B cell (primary cell): Measurements from ENCODE around the gene SLC7A7. TPM values are rescaled to one million over a fixed set of nuclear protein-coding genes. Genes with fewer than 3 reads are reported as not detected.

ENCODE experiments used
- ATAC-seq: fragments of 200-7000 bp; cut with Tn5 transposase; one replicate; pipeline ENCODE4 v1.10.0; 2021; ENCODE audit warnings: low read depth, mild to moderate bottlenecking, moderate number of reproducible peaks, moderate library complexity
- CTCF ChIA-PET: fragments of 350-600 bp; sonication (Branson Sonifier 250); formaldehyde crosslinking; loops from one replicate; lab custom pipeline; 2021; ENCODE audit warnings: antibody characterized with exemption, inconsistent platforms; lab: Charles Lee
- POLR2A ChIA-PET: fragments of 350-600 bp; sonication (Branson Sonifier 250); formaldehyde crosslinking; loops from one replicate; lab custom pipeline; 2021; ENCODE audit warnings: antibody characterized with exemption; lab: Charles Lee
- DNase-seq: peaks from one replicate; pipeline ENCODE4 v3.0.0; 2013
- H2AFZ ChIP-seq: 2 replicates; pipeline ENCODE4 v1.6.1; 2012; ENCODE audit warnings: mild to moderate bottlenecking, low read depth, low read length; ENCODE audit not compliant: insufficient read depth, poor library complexity, severe bottlenecking
- H3K27ac ChIP-seq, 2 donors: 1 replicate in 1 of 2; 2 replicates in 1 of 2; pipeline ENCODE4 v1.5.1; 2012 to 2013; ENCODE audit warnings: low read length in 2 of 2, mild to moderate bottlenecking in 2 of 2, moderate library complexity in 1 of 2
- H3K27me3 ChIP-seq, 4 experiments: fragments of 200-600 bp in 1 of 4; sonication (generic) in 1 of 4; replicated peaks in 1 of 4; 1 replicate in 2 of 4; 2 replicates in 2 of 4; pipeline versions ENCODE4 v1.6.1 to v1.7.0; 2013 to 2016; ENCODE audit warnings: low read length in 3 of 4, mild to moderate bottlenecking in 2 of 4, mixed read lengths in 1 of 4, moderate library complexity in 1 of 4; ENCODE audit not compliant: insufficient read depth in 4 of 4, control insufficient read depth in 3 of 4; ENCODE audit errors: control extremely low read depth in 1 of 4
- H3K36me3 ChIP-seq, 2 experiments: replicated peaks in 1 of 2; 1 replicate in 1 of 2; 2 replicates in 1 of 2; pipeline versions ENCODE4 v1.6.1 to v1.7.1; 2013; ENCODE audit warnings: low read length in 1 of 2; ENCODE audit not compliant: insufficient read depth in 2 of 2, control insufficient read depth in 1 of 2; ENCODE audit errors: control extremely low read depth in 1 of 2, extremely low read depth in 1 of 2
- H3K4me1 ChIP-seq, 2 donors: fragments of 200-600 bp in 1 of 2; sonication (generic) in 1 of 2; 1 replicate in 1 of 2; 2 replicates in 1 of 2; pipeline versions ENCODE4 v1.5.1 to v1.6.1; 2013 to 2017; ENCODE audit warnings: low read length in 2 of 2; ENCODE audit not compliant: control insufficient read depth in 2 of 2, insufficient read depth in 2 of 2
- H3K4me2 ChIP-seq: replicated peaks from 2 replicates; pipeline ENCODE3; 2012; ENCODE audit warnings: mild to moderate bottlenecking, low read depth, low read length; ENCODE audit not compliant: poor library complexity, severe bottlenecking
- H3K4me3 ChIP-seq, 5 experiments: fragments of 200-600 bp in 1 of 5; sonication (generic) in 1 of 5; 1 replicate in 3 of 5; 2 replicates in 2 of 5; pipeline versions ENCODE4 v1.5.1 to v1.7.0; 2011 to 2016; ENCODE audit warnings: low read length in 4 of 5, mild to moderate bottlenecking in 4 of 5, low read depth in 2 of 5, control low read depth in 1 of 5, moderate library complexity in 1 of 5; ENCODE audit not compliant: insufficient read depth in 1 of 5; ENCODE audit errors: control extremely low read depth in 1 of 5, extremely low read depth in 1 of 5
- H3K79me2 ChIP-seq: fragments of 200-600 bp; sonication (generic); one replicate; pipeline ENCODE4 v1.6.0; 2016; ENCODE audit warnings: low read length; ENCODE audit not compliant: control insufficient read depth, insufficient read depth
- H3K9ac ChIP-seq: fragments of 200-600 bp; sonication (generic); 2 replicates; pipeline ENCODE4 v1.6.1; 2017; ENCODE audit warnings: mild to moderate bottlenecking, low read length, moderate library complexity
- H3K9me3 ChIP-seq, 3 donors: one replicate each; pipeline versions ENCODE4 v1.6.1 to v1.7.1; 2013; ENCODE audit warnings: low read length in 2 of 3; ENCODE audit not compliant: control insufficient read depth in 2 of 3, insufficient read depth in 1 of 3; ENCODE audit errors: control extremely low read depth in 1 of 3
- H4K20me1 ChIP-seq: 2 replicates; pipeline ENCODE4 v1.6.0; 2012; ENCODE audit warnings: mild to moderate bottlenecking, low read length; ENCODE audit not compliant: insufficient read depth, control insufficient read depth, poor library complexity, severe bottlenecking
- H3K27ac Mint-ChIP-seq: one replicate; pipeline ENCODE4 v1.8.0; 2021; ENCODE audit warnings: mixed read lengths
- H3K27me3 Mint-ChIP-seq: one replicate; pipeline ENCODE4 v1.8.0; 2021; ENCODE audit warnings: mixed read lengths
- H3K4me1 Mint-ChIP-seq: one replicate; pipeline ENCODE4 v1.8.0; 2021; ENCODE audit warnings: mixed read lengths
- H3K4me3 Mint-ChIP-seq: one replicate; pipeline ENCODE4 v1.8.0; 2021; ENCODE audit warnings: mixed read lengths
- H3K9me3 Mint-ChIP-seq: one replicate; pipeline ENCODE4 v1.8.0; 2022; ENCODE audit warnings: mixed read lengths; ENCODE audit not compliant: insufficient read depth
- EZH2 ChIP-seq: IDR thresholded peaks from 2 replicates; pipeline ENCODE4 v1.6.1; 2012; ENCODE audit warnings: borderline replicate concordance, low read depth, mild to moderate bottlenecking, moderate library complexity, low read length; ENCODE audit not compliant: insufficient read depth, poor library complexity, severe bottlenecking
- WGBS: methylation state at CpG from one replicate; pipeline ENCODE4 v1.1.5; 2013; ENCODE audit warnings: missing lambda C conversion rate; ENCODE audit not compliant: insufficient coverage; 5-methylcytosine and 5-hydroxymethylcytosine counted together
- intact Hi-C: fragments of 100-400 bp; cut with micrococcal nuclease; formaldehyde crosslinking; loops from one replicate; pipeline ENCODE4 v1.10.0; 2022
- polyA plus RNA-seq: library from polyadenylated mRNA; depleted of rRNA; stranded (reverse); fragments of >200 nt; gene quantifications from 2 replicates; pipeline ENCODE4 v1.2.3, GENCODE V29; 2012
- total RNA-seq, 2 donors: library from RNA; stranded (reverse); fragments of 120-200 nt in 1 of 2; gene quantifications; 1 replicate in 1 of 2; 2 replicates in 1 of 2; pipeline versions ENCODE4 v1.2.3 to v1.2.4, GENCODE V29; 2013 to 2022
- TF ChIP-seq, protein P1 (sequence below): fragments of 200-600 bp; IDR thresholded peaks from one replicate; pipeline ENCODE4 v1.8.0; 2022; ENCODE audit warnings: antibody characterized with exemption, mild to moderate bottlenecking

Gene SLC7A7
- total and polyA plus RNA-seq, 2 donors (not counting 1 experiment from before 2014, with no cell fraction given), result 33.4 to 50.0 TPM

DNA sequence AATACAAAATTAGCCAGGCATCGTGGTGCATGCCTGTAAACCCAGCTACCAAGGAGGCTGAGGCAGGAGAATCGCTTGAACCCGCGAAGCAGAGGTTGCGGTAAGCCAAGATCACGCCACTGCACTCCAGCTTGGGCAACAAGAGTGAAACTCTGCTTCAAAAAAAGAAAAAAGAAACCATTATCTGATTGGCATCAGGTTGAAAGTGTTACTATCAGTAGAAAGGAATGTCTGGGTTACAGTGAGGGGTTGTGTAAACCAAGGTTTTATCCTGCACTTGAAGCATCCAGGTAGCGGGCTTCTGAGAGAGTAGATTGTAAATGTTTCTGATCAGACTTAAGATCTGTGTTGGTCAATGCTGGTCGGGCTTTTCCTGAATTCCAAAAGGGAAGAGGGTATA lies 62.8 kb downstream of the SLC7A7 start:
- POLR2A ChIA-PET, result interaction anchor here (0.6 to 0.7 kb wide), 2 partner anchors 84 to 1294 kb away, joined by 4 to 6 read pairs; partner anchors contain the start of gene MMP14
- no peak overlapping the region for H3K27ac Mint-ChIP-seq
- ATAC-seq, result no peak

DNA sequence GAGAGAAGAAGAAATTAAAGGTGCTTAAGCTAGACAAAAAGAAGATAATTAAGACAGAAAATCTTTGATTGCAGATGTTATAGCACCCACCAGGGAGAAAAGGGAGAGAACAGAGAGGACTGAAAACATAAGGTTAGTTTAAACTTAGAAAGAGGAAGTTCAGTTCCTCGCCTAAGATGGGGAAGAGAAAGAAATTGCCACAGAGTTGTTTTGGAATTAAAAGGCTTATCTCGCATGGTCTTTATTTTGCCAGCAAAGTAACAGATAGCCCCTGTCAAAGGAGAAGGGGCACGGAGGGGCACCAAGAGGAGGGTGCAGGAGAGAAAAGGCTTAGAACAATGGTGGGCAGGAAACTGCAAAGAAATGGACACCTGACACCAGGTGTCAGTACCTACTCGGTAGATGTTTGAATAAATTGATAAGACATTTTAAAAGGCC lies 66.6 kb downstream of the SLC7A7 start:
- WGBS, result 3% methylated on average over 4 of the region's 4 CpGs
- H3K79me2 ChIP-seq, result no peaks in the 10 kb centered on the region
- peak overlapping the region; percentile 48 for H3K9ac ChIP-seq
- Mint-ChIP-seq H3K27me3 (no peaks in the 10 kb centered on the region), H3K27ac (peak overlapping the region; percentile 99), H3K4me1 (peaks cover 20% of the 10 kb centered on the region), H3K9me3 (no peaks in the 10 kb centered on the region), H3K4me3 (peak overlapping the region; percentile 80)
- intact Hi-C loops, result loop anchor here (1.0 to 2.0 kb wide), 3 partner anchors 18 to 105 kb away; partner anchors contain the start of gene OXA1L
- peak overlapping the region; percentile 84 for H2AFZ ChIP-seq
- no peaks in the 10 kb centered on the region for H3K9me3 ChIP-seq
- H3K36me3 ChIP-seq, result no peaks in the 10 kb centered on the region
- peak overlapping the region; percentile 70 to 75 for H3K27ac ChIP-seq
- DNase-seq (peak; percentile 71), ATAC-seq (peak; percentile 80)
- peaks cover 15 to 17% of the 10 kb centered on the region in 2 donors for H3K4me1 ChIP-seq
- H3K4me3 ChIP-seq, result peak overlapping the region in 4 of 5 experiments; percentile 8 to 58 (median 32)
- no peaks in the 10 kb centered on the region for H4K20me1 ChIP-seq
- POLR2A ChIA-PET, result interaction anchor here (0.7 to 1.6 kb wide), 5 partner anchors 18 to 178 kb away, joined by 3 to 4 read pairs (median 3); partner anchors contain the start of gene OXA1L
- peak overlapping the region; percentile 79 for H3K4me2 ChIP-seq
- no peaks in the 10 kb centered on the region for H3K27me3 ChIP-seq
- TF ChIP-seq EZH2, result no peak
- TF ChIP-seq, protein P1, sequence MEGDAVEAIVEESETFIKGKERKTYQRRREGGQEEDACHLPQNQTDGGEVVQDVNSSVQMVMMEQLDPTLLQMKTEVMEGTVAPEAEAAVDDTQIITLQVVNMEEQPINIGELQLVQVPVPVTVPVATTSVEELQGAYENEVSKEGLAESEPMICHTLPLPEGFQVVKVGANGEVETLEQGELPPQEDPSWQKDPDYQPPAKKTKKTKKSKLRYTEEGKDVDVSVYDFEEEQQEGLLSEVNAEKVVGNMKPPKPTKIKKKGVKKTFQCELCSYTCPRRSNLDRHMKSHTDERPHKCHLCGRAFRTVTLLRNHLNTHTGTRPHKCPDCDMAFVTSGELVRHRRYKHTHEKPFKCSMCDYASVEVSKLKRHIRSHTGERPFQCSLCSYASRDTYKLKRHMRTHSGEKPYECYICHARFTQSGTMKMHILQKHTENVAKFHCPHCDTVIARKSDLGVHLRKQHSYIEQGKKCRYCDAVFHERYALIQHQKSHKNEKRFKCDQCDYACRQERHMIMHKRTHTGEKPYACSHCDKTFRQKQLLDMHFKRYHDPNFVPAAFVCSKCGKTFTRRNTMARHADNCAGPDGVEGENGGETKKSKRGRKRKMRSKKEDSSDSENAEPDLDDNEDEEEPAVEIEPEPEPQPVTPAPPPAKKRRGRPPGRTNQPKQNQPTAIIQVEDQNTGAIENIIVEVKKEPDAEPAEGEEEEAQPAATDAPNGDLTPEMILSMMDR, result peak; percentile 49
- CTCF ChIA-PET, result interaction anchor here (0.6 to 5.0 kb wide), 18 partner anchors 17 to 245 kb away, joined by 3 to 95 read pairs (median 4); partner anchors contain the start of genes OXA1L, RBM23 and SLC7A7

More for the DNA sequence above, 62.8 kb downstream of the SLC7A7 start:
- peaks cover 20% of the 10 kb centered on the region for H3K4me1 Mint-ChIP-seq
- no peak for DNase-seq
- H3K4me3 Mint-ChIP-seq, result no peak overlapping the region
- Histone ChIP-seq H2AFZ (no peak overlapping the region), H3K9me3 (no peaks in the 10 kb centered on the region), H3K4me1 (peaks cover 15 to 17% of the 10 kb centered on the region in 2 donors), H3K4me3 (no peak overlapping the region), H3K4me2 (no peak overlapping the region), H3K27me3 (no peaks in the 10 kb centered on the region), H3K79me2 (no peaks in the 10 kb centered on the region), H3K36me3 (no peaks in the 10 kb centered on the region), H4K20me1 (no peaks in the 10 kb centered on the region), H3K27ac (no peak overlapping the region), H3K9ac (no peak overlapping the region)
- CTCF ChIA-PET, result interaction anchor here (0.5 to 0.7 kb wide), 2 partner anchors 78 to 106 kb away, joined by 3 read pairs; no protein-coding TSS in a partner anchor
- TF ChIP-seq, protein P1, result no peak
- TF ChIP-seq EZH2, result no peak
- no peaks in the 10 kb centered on the region for H3K9me3 Mint-ChIP-seq
- no peaks in the 10 kb centered on the region for H3K27me3 Mint-ChIP-seq
- WGBS, result 96% methylated on average over 7 of the region's 8 CpGs
- intact Hi-C loops, result no loop called here
